ENCODE results near the gene SRL. TPM values are rescaled to one million over a fixed set of nuclear protein-coding genes. Genes with fewer than 3 reads are reported as not detected.

SRL gene
- total RNA-seq, 2 experiments from 2014 or later: not detected

GRCh38 chr16:4182581-4183236 is 59.2 kb downstream of the SRL start:
- H3K4me1 Mint-ChIP-seq (ENCODE audit: low read depth): peaks cover 9% of the 10 kb centered on the region
- CTCF ChIA-PET: no interaction called here
- Histone ChIP-seq H3K27ac (ENCODE audit: low read depth in 1 of 2, low read length in 2 of 2) (no peak overlapping the region), H3K27me3 (ENCODE audit: control insufficient read depth in 1 of 2, insufficient read depth in 2 of 2, low read length in 2 of 2) (no peaks in the 10 kb centered on the region), H3K9me3 (ENCODE audit: control insufficient read depth in 1 of 2, insufficient read depth in 1 of 2, low read length in 2 of 2) (peaks cover 0 to 3% of the 10 kb centered on the region in 2 experiments), H3K4me1 (ENCODE audit: insufficient read depth, low read length) (peaks cover 17% of the 10 kb centered on the region), H3K36me3 (ENCODE audit: insufficient read depth, low read length) (no peaks in the 10 kb centered on the region), H3K4me3 (ENCODE audit: low read length) (peak overlapping the region; percentile 64)
- ATAC-seq (ENCODE audit: poor library complexity) (no peak), DNase-seq (no peak)
- intact Hi-C loops (cut with DNase I, micrococcal nuclease): loop anchor here in 1 of 2 experiments (2.0 to 5.0 kb wide), 2 partner anchors 66 to 70 kb away; partner anchors contain the start of gene ADCY9
- no peak overlapping the region for H3K27ac Mint-ChIP-seq
- H3K4me3 Mint-ChIP-seq: peak overlapping the region; percentile 80
- no peak for TF ChIP-seq CTCF (IDR thresholded peaks at IDR 0.05)
- no peaks in the 10 kb centered on the region for H3K36me3 Mint-ChIP-seq (ENCODE audit: low read depth)
- no peaks in the 10 kb centered on the region for H3K27me3 Mint-ChIP-seq
- POLR2A ChIA-PET: no interaction called here
- no peaks in the 10 kb centered on the region for H3K9me3 Mint-ChIP-seq

GRCh38 chr16:4180511-4180910 is 61.4 kb downstream of the SRL start:
- POLR2A ChIA-PET: no interaction called here
- H3K36me3 Mint-ChIP-seq (ENCODE audit: low read depth): no peaks in the 10 kb centered on the region
- no peak for TF ChIP-seq CTCF (IDR thresholded peaks at IDR 0.05)
- H3K9me3 ChIP-seq (ENCODE audit: control insufficient read depth in 1 of 2, insufficient read depth in 1 of 2, low read length in 2 of 2): peaks cover 0 to 3% of the 10 kb centered on the region in 2 experiments
- ATAC-seq (ENCODE audit: poor library complexity) (no peak), DNase-seq (no peak)
- no peak overlapping the region for H3K27ac Mint-ChIP-seq
- intact Hi-C loops (cut with DNase I, micrococcal nuclease): loop anchor here in 1 of 2 experiments (5.0 kb wide), 1 partner anchor 72 kb away; no protein-coding TSS in a partner anchor
- CTCF ChIA-PET: no interaction called here
- no peaks in the 10 kb centered on the region for H3K9me3 Mint-ChIP-seq
- H3K36me3 ChIP-seq (ENCODE audit: insufficient read depth, low read length): no peaks in the 10 kb centered on the region
- no peak overlapping the region for H3K27ac ChIP-seq (ENCODE audit: low read depth in 1 of 2, low read length in 2 of 2)
- peaks cover 5% of the 10 kb centered on the region for H3K27me3 Mint-ChIP-seq
- H3K4me3 ChIP-seq (ENCODE audit: low read length): no peak overlapping the region
- H3K27me3 ChIP-seq (ENCODE audit: control insufficient read depth in 1 of 2, insufficient read depth in 2 of 2, low read length in 2 of 2): no peaks in the 10 kb centered on the region
- no peak overlapping the region for H3K4me3 Mint-ChIP-seq
- H3K4me1 Mint-ChIP-seq (ENCODE audit: low read depth): peaks cover 9% of the 10 kb centered on the region
- H3K4me1 ChIP-seq (ENCODE audit: insufficient read depth, low read length): peaks cover 17% of the 10 kb centered on the region

GRCh38 chr16:4179763-4180260 is 62.1 kb downstream of the SRL start:
- POLR2A ChIA-PET: no interaction called here

More at GRCh38 chr16:4179763-4180260, 62.1 kb downstream of the SRL start:
- CTCF ChIA-PET: interaction anchor here (0.6 kb wide), 1 partner anchor 15 kb away, joined by 3 read pairs; no protein-coding TSS in a partner anchor
- H3K27ac Mint-ChIP-seq: no peak overlapping the region
- peaks cover 5% of the 10 kb centered on the region for H3K27me3 Mint-ChIP-seq
- H3K36me3 ChIP-seq (ENCODE audit: insufficient read depth, low read length): no peaks in the 10 kb centered on the region
- peaks cover 0 to 3% of the 10 kb centered on the region in 2 experiments for H3K9me3 ChIP-seq (ENCODE audit: control insufficient read depth in 1 of 2, insufficient read depth in 1 of 2, low read length in 2 of 2)
- H3K27me3 ChIP-seq (ENCODE audit: control insufficient read depth in 1 of 2, insufficient read depth in 2 of 2, low read length in 2 of 2): no peaks in the 10 kb centered on the region
- peaks cover 17% of the 10 kb centered on the region for H3K4me1 ChIP-seq (ENCODE audit: insufficient read depth, low read length)
- H3K36me3 Mint-ChIP-seq (ENCODE audit: low read depth): no peaks in the 10 kb centered on the region
- no peak overlapping the region for H3K4me3 Mint-ChIP-seq
- intact Hi-C loops (cut with DNase I, micrococcal nuclease): loop anchor here in 1 of 2 experiments (5.0 kb wide), 1 partner anchor 72 kb away; no protein-coding TSS in a partner anchor
- H3K27ac ChIP-seq (ENCODE audit: low read depth in 1 of 2, low read length in 2 of 2): no peak overlapping the region
- DNase-seq (no peak), ATAC-seq (ENCODE audit: poor library complexity) (no peak)
- H3K4me3 ChIP-seq (ENCODE audit: low read length): no peak overlapping the region
- H3K9me3 Mint-ChIP-seq: no peaks in the 10 kb centered on the region
- TF ChIP-seq CTCF (IDR thresholded peaks at IDR 0.05): no peak
- H3K4me1 Mint-ChIP-seq (ENCODE audit: low read depth): peaks cover 7% of the 10 kb centered on the region
